HepG2 (cell line): Measurements from ENCODE around the gene ASIC2. TPM values are rescaled to one million over a fixed set of nuclear protein-coding genes. Genes with fewer than 3 reads are reported as not detected.

ENCODE experiments used
- ATAC-seq: fragments of 200-7000 bp; cut with Tn5 transposase; 3 replicates; pipeline ENCODE4 v1.9.1; 2020; ENCODE audit warnings: mild to moderate bottlenecking, moderate library complexity
- BruUV-seq: library from RNA; stranded (reverse); fragments of 400-500 nt; replicated peaks from 2 replicates; lab custom pipeline; 2021; lab: Mats Ljungman, UMichigan
- CTCF ChIA-PET: fragments of 300-600 bp; formaldehyde crosslinking; extraction: SDS; loops from one replicate; lab custom pipeline; 2021; ENCODE audit warnings: low total read pairs, inconsistent platforms, low intra/inter-chr PET ratio; lab: Yijun Ruan, JAX
- POLR2A ChIA-PET: fragments of 350-600 bp; sonication (Branson Sonifier 250); formaldehyde crosslinking; loops from one replicate; lab custom pipeline; 2020; ENCODE audit warnings: antibody characterized with exemption, inconsistent platforms; lab: Yijun Ruan, JAX
- DNase-seq: peaks from one replicate; pipeline ENCODE4 v3.0.0-alpha.2; 2015; ENCODE audit warnings: low spot score
- FAIRE-seq: peaks from 3 replicates; lab custom pipeline; 2011; peaks lifted over from hg19 to GRCh38; lab: Jason Lieb, UNC
- H2AFZ ChIP-seq: one replicate; pipeline ENCODE4 v1.6.1; 2011; ENCODE audit warnings: low read length, inconsistent platforms
- H3K27ac ChIP-seq: fragments of 300-600 bp; 3 replicates; pipeline ENCODE4 v1.8.0; 2011; ENCODE audit warnings: mixed run types, mild to moderate bottlenecking, mixed read lengths, low read length, inconsistent platforms; ENCODE audit not compliant: insufficient read depth; ENCODE audit errors: extremely low read length
- H3K27me3 ChIP-seq, 2 experiments: fragments of 200-600 bp in 1 of 2; 2 replicates in 1 of 2; 3 replicates in 1 of 2; pipeline versions ENCODE4 v1.6.0 to v1.8.0; 2011; ENCODE audit warnings: low read length in 2 of 2, mild to moderate bottlenecking in 2 of 2, moderate library complexity in 2 of 2, inconsistent platforms in 1 of 2; ENCODE audit not compliant: insufficient read depth in 2 of 2, control insufficient read depth in 1 of 2
- H3K36me3 ChIP-seq, 2 experiments: fragments of 200-600 bp in 1 of 2; replicated peaks in 1 of 2; 2 replicates in 1 of 2; 3 replicates in 1 of 2; pipeline versions ENCODE4 v1.5.1 to v1.8.0; 2011; ENCODE audit warnings: low read length in 2 of 2, inconsistent platforms in 1 of 2; ENCODE audit not compliant: insufficient read depth in 2 of 2, control insufficient read depth in 1 of 2
- H3K4me1 ChIP-seq: 2 replicates; pipeline ENCODE4 v1.5.1; 2012; ENCODE audit warnings: low read length, inconsistent platforms; ENCODE audit not compliant: insufficient read depth
- H3K4me2 ChIP-seq: 2 replicates; pipeline ENCODE4 v1.6.0; 2011; ENCODE audit warnings: low read depth, low read length, inconsistent platforms
- H3K4me3 ChIP-seq, 3 experiments: fragments of 200-600 bp in 1 of 3; sonication (generic), shearing (Covaris generic) in 1 of 3; replicated peaks in 1 of 3; 2 replicates each; pipeline ENCODE4 v1.5.1; 2011 to 2016; ENCODE audit warnings: low read length in 3 of 3, inconsistent platforms in 2 of 3, low read depth in 2 of 3, mild to moderate bottlenecking in 2 of 3, control low read depth in 1 of 3, mixed read lengths in 1 of 3; ENCODE audit not compliant: insufficient read depth in 1 of 3
- H3K79me2 ChIP-seq: one replicate; pipeline ENCODE4 v1.6.1; 2011; ENCODE audit warnings: low read length, inconsistent platforms; ENCODE audit not compliant: insufficient read depth
- H3K9ac ChIP-seq: 2 replicates; pipeline ENCODE4 v1.6.0; 2011; ENCODE audit warnings: mild to moderate bottlenecking, low read depth, low read length, inconsistent platforms; ENCODE audit not compliant: insufficient read depth
- H3K9me3 ChIP-seq: 2 replicates; pipeline ENCODE4 v1.5.1; 2012; ENCODE audit warnings: mild to moderate bottlenecking, low read length
- H4K20me1 ChIP-seq: 2 replicates; pipeline ENCODE4 v1.6.0; 2011; ENCODE audit warnings: inconsistent platforms, mild to moderate bottlenecking, low read length, moderate library complexity; ENCODE audit not compliant: insufficient read depth
- ELF1 ChIP-seq: sonication (generic); formaldehyde crosslinking; IDR thresholded peaks from 2 replicates; pipeline ENCODE4 v1.4.0; 2020; ENCODE audit warnings: missing genetic modification reagents
- HNRNPK ChIP-seq: fragments of 200-400 bp; formaldehyde crosslinking; IDR thresholded peaks from 2 replicates; pipeline ENCODE4 v1.6.1; 2018; ENCODE audit warnings: low read length, low read depth, moderate library complexity, mild to moderate bottlenecking; ENCODE audit not compliant: poor library complexity, severe bottlenecking
- KMT2A ChIP-seq: sonication (generic); formaldehyde crosslinking; IDR thresholded peaks from 2 replicates; pipeline ENCODE4 v1.4.0; 2020; ENCODE audit warnings: missing genetic modification reagents
- NFIB ChIP-seq: sonication (generic); formaldehyde crosslinking; IDR thresholded peaks from 2 replicates; pipeline ENCODE4 v1.9.0; 2021; ENCODE audit warnings: missing genetic modification reagents, mild to moderate bottlenecking, borderline replicate concordance
- PLRG1 ChIP-seq: fragments of 450-650 bp; conservative IDR thresholded peaks from 2 replicates; pipeline ENCODE4 v1.6.1; 2016
- RNF2 ChIP-seq: fragments of 450-650 bp; conservative IDR thresholded peaks from 2 replicates; pipeline ENCODE4 v1.6.1; 2016; ENCODE audit warnings: low read depth
- SIN3B ChIP-seq: fragments of 150-350 bp; IDR thresholded peaks from 2 replicates; pipeline ENCODE4 v1.6.1; 2014; ENCODE audit warnings: low read length
- STAG1 ChIP-seq: sonication (generic); formaldehyde crosslinking; IDR thresholded peaks from 2 replicates; pipeline ENCODE4 v1.4.0; 2020; ENCODE audit warnings: missing genetic modification reagents
- XBP1 ChIP-seq: sonication (generic); formaldehyde crosslinking; IDR thresholded peaks from 2 replicates; pipeline ENCODE4 v1.5.0; 2020; ENCODE audit warnings: missing genetic modification reagents
- ZC3H4 ChIP-seq: sonication (generic); formaldehyde crosslinking; IDR thresholded peaks from 2 replicates; pipeline ENCODE4 v1.4.0; 2020; ENCODE audit warnings: missing genetic modification reagents, borderline replicate concordance
- ZFP62 ChIP-seq: sonication (generic); formaldehyde crosslinking; IDR thresholded peaks from 2 replicates; pipeline ENCODE4 v1.4.0; 2020; ENCODE audit warnings: missing genetic modification reagents
- ZMAT3 ChIP-seq: sonication (generic); formaldehyde crosslinking; conservative IDR thresholded peaks from 2 replicates; pipeline ENCODE4 v1.7.0; 2021; ENCODE audit warnings: missing genetic modification reagents
- ZNF180 ChIP-seq: sonication (generic); formaldehyde crosslinking; IDR thresholded peaks from 2 replicates; pipeline ENCODE4 v1.4.0; 2020; ENCODE audit warnings: low read depth, missing genetic modification reagents, borderline replicate concordance
- ZNF543 ChIP-seq: sonication (generic); formaldehyde crosslinking; IDR thresholded peaks from 2 replicates; pipeline ENCODE4 v1.4.0; 2020; ENCODE audit warnings: mild to moderate bottlenecking, missing genetic modification reagents
- ZNF615 ChIP-seq: sonication (generic); formaldehyde crosslinking; IDR thresholded peaks from 2 replicates; pipeline ENCODE4 v1.5.0; 2020; ENCODE audit warnings: mild to moderate bottlenecking, missing genetic modification reagents, borderline replicate concordance
- ZNF749 ChIP-seq: sonication (generic); formaldehyde crosslinking; IDR thresholded peaks from 2 replicates; pipeline ENCODE4 v1.8.0; 2022; ENCODE audit warnings: mild to moderate bottlenecking, missing genetic modification reagents, moderate library complexity, borderline replicate concordance
- WGBS: methylation state at CpG from one replicate; pipeline ENCODE4 v1.1.6; 2017; ENCODE audit warnings: low lambda C conversion rate; 5-methylcytosine and 5-hydroxymethylcytosine counted together
- in situ Hi-C: cut with HindIII; loops from 2 replicates; pipeline ENCODE4 v1.10.0; 2017; ENCODE audit warnings: low pct_unique_long_range_greater_than_20kb; ENCODE audit not compliant: extremely low pct_ligation_motif_present
- intact Hi-C: fragments of 100-400 bp; cut with micrococcal nuclease; formaldehyde crosslinking; loops from one replicate; pipeline ENCODE4 v1.10.0; 2022; ENCODE audit not compliant: unreplicated experiment
- polyA plus RNA-seq, 8 experiments: library from polyadenylated mRNA; depleted of rRNA in 3 of 8; stranded (reverse) in 7 of 8; unstranded in 1 of 8; fragments of >200 nt; fragmentation: Illumina TruSeq in 4 of 8; extraction: Trizol in 4 of 8; gene quantifications; 2 replicates each; pipeline versions ENCODE4 v1.2.1 to v1.2.3, GENCODE V29; 2011 to 2016; ENCODE audit warnings: low read depth in 4 of 8, missing spikeins in 1 of 8, mixed read lengths in 1 of 8; ENCODE audit not compliant: insufficient read depth in 1 of 8
- total RNA-seq, 5 experiments: library from RNA; depleted of rRNA; stranded (reverse); fragments of >200 nt; fragmentation: Illumina TruSeq; extraction: Trizol; gene quantifications; 2 replicates each; pipeline ENCODE4 v1.2.3, GENCODE V29; 2016; ENCODE audit warnings: low read depth in 1 of 5
- TF ChIP-seq, protein P1 (sequence below), 2 experiments: sonication (generic) in 1 of 2; formaldehyde crosslinking in 1 of 2; IDR thresholded peaks; 2 replicates each; pipeline versions ENCODE4 v1.4.0 to v1.6.1; 2018 to 2020; ENCODE audit warnings: missing genetic modification reagents in 2 of 2, borderline replicate concordance in 1 of 2, low read depth in 1 of 2, mild to moderate bottlenecking in 1 of 2, missing biosample characterization in 1 of 2
- TF ChIP-seq, protein P2 (sequence below): sonication (generic); formaldehyde crosslinking; IDR thresholded peaks from 2 replicates; pipeline ENCODE4 v1.9.0; 2021; ENCODE audit warnings: missing genetic modification reagents, mild to moderate bottlenecking, borderline replicate concordance

The ASIC2 gene
- total and polyA plus RNA-seq, 2 of the 13 experiments (the other 11 are each of a cell fraction or from before 2014, with no cell fraction given): not detected

DNA sequence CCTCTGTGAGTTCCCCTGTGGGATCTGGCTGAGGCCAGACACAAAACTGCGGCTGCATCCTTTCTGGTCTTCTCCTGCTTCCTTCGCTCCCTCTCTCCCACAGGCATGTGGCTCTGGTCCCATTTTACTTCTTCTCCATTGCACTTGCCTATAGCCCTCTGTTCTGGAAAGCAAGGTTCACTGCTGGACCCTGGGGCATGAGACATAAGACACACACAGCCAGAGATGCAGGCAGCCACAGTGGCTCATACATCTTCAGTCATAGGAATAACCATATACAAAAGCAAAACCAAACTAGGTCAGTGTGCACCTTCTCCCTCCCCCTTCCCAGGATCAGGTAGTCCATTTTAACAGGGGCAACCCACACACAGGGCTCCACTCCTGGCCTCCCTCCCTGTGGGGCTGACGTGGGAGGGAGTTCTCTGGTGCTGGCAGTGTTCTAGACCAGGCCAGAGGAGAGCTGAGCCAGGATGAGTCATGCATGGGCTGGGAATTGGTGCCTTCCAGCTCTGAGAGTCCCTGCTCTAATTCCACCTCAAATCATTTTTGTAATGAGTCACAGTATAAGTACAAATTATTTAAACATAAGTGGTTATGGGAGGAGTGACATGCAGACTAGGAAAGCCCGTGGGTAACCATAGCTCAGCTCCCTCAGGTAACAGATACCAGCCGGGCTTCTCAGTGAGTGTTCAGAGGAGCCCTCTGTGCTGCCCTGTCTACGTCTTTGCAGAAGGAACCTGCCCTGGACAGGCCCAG, 58.0 kb downstream of the ASIC2 start:
- TF ChIP-seq RNF2 (no peak), ZMAT3 (CRISPR knock-in tag) (no peak), ZNF749 (CRISPR knock-in tag) (no peak), ZNF615 (CRISPR knock-in tag) (no peak), STAG1 (CRISPR knock-in tag) (no peak), ZNF180 (CRISPR knock-in tag) (no peak), ZC3H4 (CRISPR knock-in tag) (no peak), ELF1 (CRISPR knock-in tag) (no peak), KMT2A (CRISPR knock-in tag) (no peak), SIN3B (no peak), ZFP62 (no peak), XBP1 (CRISPR knock-in tag) (no peak), NFIB (CRISPR knock-in tag) (no peak), PLRG1 (no peak), HNRNPK (no peak), ZNF543 (CRISPR knock-in tag) (no peak)
- TF ChIP-seq, protein P1, sequence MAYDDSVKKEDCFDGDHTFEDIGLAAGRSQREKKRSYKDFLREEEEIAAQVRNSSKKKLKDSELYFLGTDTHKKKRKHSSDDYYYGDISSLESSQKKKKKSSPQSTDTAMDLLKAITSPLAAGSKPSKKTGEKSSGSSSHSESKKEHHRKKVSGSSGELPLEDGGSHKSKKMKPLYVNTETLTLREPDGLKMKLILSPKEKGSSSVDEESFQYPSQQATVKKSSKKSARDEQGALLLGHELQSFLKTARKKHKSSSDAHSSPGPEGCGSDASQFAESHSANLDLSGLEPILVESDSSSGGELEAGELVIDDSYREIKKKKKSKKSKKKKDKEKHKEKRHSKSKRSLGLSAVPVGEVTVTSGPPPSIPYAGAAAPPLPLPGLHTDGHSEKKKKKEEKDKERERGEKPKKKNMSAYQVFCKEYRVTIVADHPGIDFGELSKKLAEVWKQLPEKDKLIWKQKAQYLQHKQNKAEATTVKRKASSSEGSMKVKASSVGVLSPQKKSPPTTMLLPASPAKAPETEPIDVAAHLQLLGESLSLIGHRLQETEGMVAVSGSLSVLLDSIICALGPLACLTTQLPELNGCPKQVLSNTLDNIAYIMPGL (CRISPR knock-in tag; IDR thresholded peaks at IDR 0.05; ENCODE audit: borderline replicate concordance in 1 of 2, low read depth in 1 of 2): no peak
- TF ChIP-seq, protein P2, sequence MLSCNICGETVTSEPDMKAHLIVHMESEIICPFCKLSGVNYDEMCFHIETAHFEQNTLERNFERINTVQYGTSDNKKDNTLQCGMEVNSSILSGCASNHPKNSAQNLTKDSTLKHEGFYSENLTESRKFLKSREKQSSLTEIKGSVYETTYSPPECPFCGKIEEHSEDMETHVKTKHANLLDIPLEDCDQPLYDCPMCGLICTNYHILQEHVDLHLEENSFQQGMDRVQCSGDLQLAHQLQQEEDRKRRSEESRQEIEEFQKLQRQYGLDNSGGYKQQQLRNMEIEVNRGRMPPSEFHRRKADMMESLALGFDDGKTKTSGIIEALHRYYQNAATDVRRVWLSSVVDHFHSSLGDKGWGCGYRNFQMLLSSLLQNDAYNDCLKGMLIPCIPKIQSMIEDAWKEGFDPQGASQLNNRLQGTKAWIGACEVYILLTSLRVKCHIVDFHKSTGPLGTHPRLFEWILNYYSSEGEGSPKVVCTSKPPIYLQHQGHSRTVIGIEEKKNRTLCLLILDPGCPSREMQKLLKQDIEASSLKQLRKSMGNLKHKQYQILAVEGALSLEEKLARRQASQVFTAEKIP (CRISPR knock-in tag): no peak
- TF ChIP-seq, all 625 proteins: peak for 0
- intact Hi-C loops: no loop called here
- no peaks in the 10 kb centered on the region for H4K20me1 ChIP-seq
- no peak overlapping the region for H3K4me2 ChIP-seq
- H3K27ac ChIP-seq: no peak overlapping the region
- H3K9me3 ChIP-seq: no peaks in the 10 kb centered on the region
- H3K4me1 ChIP-seq: no peaks in the 10 kb centered on the region
- H3K79me2 ChIP-seq: no peaks in the 10 kb centered on the region
- no TSS peak for BruUV-seq
- 14% methylated on average over 4 of the region's 6 CpGs for WGBS
- DNase-seq (no peak), FAIRE-seq (no peak), ATAC-seq (no peak)
- CTCF ChIA-PET: no interaction called here
- POLR2A ChIA-PET: no interaction called here
- in situ Hi-C loops: no loop called here
- peaks cover 2 to 5% of the 10 kb centered on the region in 2 experiments; a peak in 3 of 5 replicates for H3K27me3 ChIP-seq
- H3K9ac ChIP-seq: no peak overlapping the region
- H2AFZ ChIP-seq: no peak overlapping the region
- no peaks in the 10 kb centered on the region for H3K36me3 ChIP-seq
- no peak overlapping the region for H3K4me3 ChIP-seq
